Liver (tissue), 3 donors: Measurements from ENCODE around the gene BTBD17.

Experiments
- ATF3 ChIP-seq: IDR thresholded peaks from 2 replicates; pipeline ENCODE4 v1.6.1; 2016; ENCODE audit warnings: antibody characterized with exemption
- CTCF ChIP-seq: fragments of 150-350 bp; IDR thresholded peaks from 2 replicates; pipeline ENCODE4 v1.5.1; 2017; ENCODE audit warnings: improper control_type of control experiment, low read depth, low read length; ENCODE audit not compliant: missing input control
- EGR1 ChIP-seq, 2 donors: IDR thresholded peaks; 2 replicates each; pipeline ENCODE4 v1.6.1; 2016 to 2018; ENCODE audit warnings: antibody characterized with exemption in 2 of 2, low read depth in 2 of 2
- GABPA ChIP-seq, 2 donors: IDR thresholded peaks in 1 of 2; conservative IDR thresholded peaks in 1 of 2; 2 replicates each; pipeline ENCODE4 v1.6.1; 2016; ENCODE audit warnings: antibody characterized with exemption in 2 of 2, mild to moderate bottlenecking in 1 of 2, moderate library complexity in 1 of 2
- HNF4A ChIP-seq, 2 donors: conservative IDR thresholded peaks; 2 replicates each; pipeline ENCODE4 v1.6.1; 2016; ENCODE audit warnings: antibody characterized with exemption in 2 of 2, mild to moderate bottlenecking in 2 of 2
- JUND ChIP-seq, 2 donors: IDR thresholded peaks; 2 replicates each; pipeline ENCODE4 v1.6.1; 2016; ENCODE audit warnings: antibody characterized with exemption in 2 of 2
- MAX ChIP-seq: IDR thresholded peaks from 2 replicates; pipeline ENCODE4 v1.6.1; 2016; ENCODE audit warnings: antibody characterized with exemption
- NR2F2 ChIP-seq: IDR thresholded peaks from 2 replicates; pipeline ENCODE4 v1.6.1; 2016; ENCODE audit warnings: antibody characterized with exemption
- RAD21 ChIP-seq, 2 donors: IDR thresholded peaks; 2 replicates each; pipeline ENCODE4 v1.6.1; 2016; ENCODE audit warnings: antibody characterized with exemption in 2 of 2, mild to moderate bottlenecking in 2 of 2
- REST ChIP-seq: IDR thresholded peaks from 2 replicates; pipeline ENCODE4 v1.6.1; 2016; ENCODE audit warnings: antibody characterized with exemption, mild to moderate bottlenecking
- SP1 ChIP-seq: IDR thresholded peaks from 2 replicates; pipeline ENCODE4 v1.6.1; 2018; ENCODE audit warnings: antibody characterized with exemption, mild to moderate bottlenecking
- TAF1 ChIP-seq: conservative IDR thresholded peaks from 2 replicates; pipeline ENCODE4 v1.6.1; 2016; ENCODE audit warnings: antibody characterized with exemption, mild to moderate bottlenecking
- YY1 ChIP-seq: IDR thresholded peaks from 2 replicates; pipeline ENCODE4 v1.6.1; 2016; ENCODE audit warnings: antibody characterized with exemption, mild to moderate bottlenecking
- ZBTB33 ChIP-seq: IDR thresholded peaks from 2 replicates; pipeline ENCODE4 v1.6.1; 2016; ENCODE audit warnings: antibody characterized with exemption
- donor health status: healthy.
- donor health status: healthy.

- TF ChIP-seq YY1, result no peak
- TF ChIP-seq CTCF, result no peak
- no peak for TF ChIP-seq EGR1 (IDR thresholded peaks at IDR 0.05; ENCODE audit: low read depth in 2 of 2)
- no peak for TF ChIP-seq TAF1
- no peak for TF ChIP-seq REST
- TF ChIP-seq RAD21 (IDR thresholded peaks at IDR 0.05), result no peak
- no peak for TF ChIP-seq ZBTB33
- TF ChIP-seq HNF4A (conservative IDR thresholded peaks at IDR 0.05), result no peak
- TF ChIP-seq JUND (IDR thresholded peaks at IDR 0.05), result no peak
- no peak for TF ChIP-seq MAX
- TF ChIP-seq SP1, result no peak
- no peak for TF ChIP-seq ATF3
- no peak for TF ChIP-seq NR2F2
- TF ChIP-seq GABPA (IDR thresholded peaks at IDR 0.05 in 1 of 2, conservative IDR thresholded peaks at IDR 0.05 in 1 of 2), result no peak
Observed at GRCh38 chr17:74336307-74336706, 25.4 kb downstream of the BTBD17 start.
